Measurements from ENCODE around the gene ENTPD1. TPM values are rescaled to one million over a fixed set of nuclear protein-coding genes. Genes with fewer than 3 reads are reported as not detected.

The ENTPD1 gene
- total RNA-seq, 1 donor from 2014 or later = 0.95 TPM

DNA sequence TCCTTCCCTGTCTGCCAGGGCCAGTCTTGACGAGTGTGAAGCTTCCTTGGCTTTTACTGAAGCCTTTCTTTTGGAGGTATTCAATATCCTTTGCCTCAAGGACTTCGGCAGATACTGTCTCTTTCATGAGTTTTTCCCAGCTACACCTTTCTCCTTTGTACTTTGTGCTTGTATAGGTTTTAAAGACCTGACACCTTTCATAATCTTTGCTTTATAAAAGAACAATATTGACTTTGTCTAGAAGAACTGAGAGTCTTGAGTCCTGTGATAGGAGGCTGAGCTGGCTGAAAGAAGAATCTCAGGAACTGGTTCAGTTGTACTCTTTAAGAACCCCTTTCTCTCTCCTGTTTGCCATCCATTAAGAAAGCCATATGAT, 110.5 kb downstream of the ENTPD1 start:
- TF ChIP-seq, protein P1, sequence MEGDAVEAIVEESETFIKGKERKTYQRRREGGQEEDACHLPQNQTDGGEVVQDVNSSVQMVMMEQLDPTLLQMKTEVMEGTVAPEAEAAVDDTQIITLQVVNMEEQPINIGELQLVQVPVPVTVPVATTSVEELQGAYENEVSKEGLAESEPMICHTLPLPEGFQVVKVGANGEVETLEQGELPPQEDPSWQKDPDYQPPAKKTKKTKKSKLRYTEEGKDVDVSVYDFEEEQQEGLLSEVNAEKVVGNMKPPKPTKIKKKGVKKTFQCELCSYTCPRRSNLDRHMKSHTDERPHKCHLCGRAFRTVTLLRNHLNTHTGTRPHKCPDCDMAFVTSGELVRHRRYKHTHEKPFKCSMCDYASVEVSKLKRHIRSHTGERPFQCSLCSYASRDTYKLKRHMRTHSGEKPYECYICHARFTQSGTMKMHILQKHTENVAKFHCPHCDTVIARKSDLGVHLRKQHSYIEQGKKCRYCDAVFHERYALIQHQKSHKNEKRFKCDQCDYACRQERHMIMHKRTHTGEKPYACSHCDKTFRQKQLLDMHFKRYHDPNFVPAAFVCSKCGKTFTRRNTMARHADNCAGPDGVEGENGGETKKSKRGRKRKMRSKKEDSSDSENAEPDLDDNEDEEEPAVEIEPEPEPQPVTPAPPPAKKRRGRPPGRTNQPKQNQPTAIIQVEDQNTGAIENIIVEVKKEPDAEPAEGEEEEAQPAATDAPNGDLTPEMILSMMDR (IDR thresholded peaks at IDR 0.05; ENCODE audit: insufficient read depth, low read depth, low read length) = no peak
- TF ChIP-seq EZH2 (IDR thresholded peaks at IDR 0.05; ENCODE audit: insufficient read depth, low read length) = no peak
- H3K4me2 ChIP-seq (ENCODE audit: low read length) = no peak overlapping the region
- no peaks in the 10 kb centered on the region for H4K20me1 ChIP-seq (ENCODE audit: insufficient read depth, low read length)
- no peaks in the 10 kb centered on the region for H3K79me2 ChIP-seq (ENCODE audit: insufficient read depth, low read length)
- no peak overlapping the region for H3K4me3 Mint-ChIP-seq (ENCODE audit: unreplicated experiment)
- no peaks in the 10 kb centered on the region for H3K4me1 ChIP-seq (ENCODE audit: insufficient read depth, low read length)
- DNase-seq (ENCODE audit: low read depth) = no peak
- H3K4me3 ChIP-seq (ENCODE audit: insufficient read depth, low read depth, low read length) = no peak overlapping the region
- no peak for FAIRE-seq
- H3K27ac ChIP-seq (ENCODE audit: low read depth, low read length) = no peak overlapping the region
- no peaks in the 10 kb centered on the region for H3K9me3 ChIP-seq (ENCODE audit: insufficient read depth, low read depth, low read length)
- H3K36me3 Mint-ChIP-seq (ENCODE audit: low read depth, unreplicated experiment) = no peaks in the 10 kb centered on the region
- H3K27me3 Mint-ChIP-seq (ENCODE audit: low read depth, unreplicated experiment) = no peaks in the 10 kb centered on the region
- H3K4me1 Mint-ChIP-seq (ENCODE audit: low read depth, unreplicated experiment) = peaks cover 2% of the 10 kb centered on the region
- H3K9me3 Mint-ChIP-seq (ENCODE audit: unreplicated experiment) = peaks cover 2% of the 10 kb centered on the region
- H3K27me3 ChIP-seq (ENCODE audit: insufficient read depth, low read length) = no peaks in the 10 kb centered on the region
- H2AFZ ChIP-seq (ENCODE audit: low read depth, low read length) = no peak overlapping the region
- H3K27ac Mint-ChIP-seq (ENCODE audit: unreplicated experiment) = no peak overlapping the region
- H3K36me3 ChIP-seq (ENCODE audit: insufficient read depth, low read length) = no peaks in the 10 kb centered on the region
- no peak overlapping the region for H3K9ac ChIP-seq (ENCODE audit: low read length)

DNA sequence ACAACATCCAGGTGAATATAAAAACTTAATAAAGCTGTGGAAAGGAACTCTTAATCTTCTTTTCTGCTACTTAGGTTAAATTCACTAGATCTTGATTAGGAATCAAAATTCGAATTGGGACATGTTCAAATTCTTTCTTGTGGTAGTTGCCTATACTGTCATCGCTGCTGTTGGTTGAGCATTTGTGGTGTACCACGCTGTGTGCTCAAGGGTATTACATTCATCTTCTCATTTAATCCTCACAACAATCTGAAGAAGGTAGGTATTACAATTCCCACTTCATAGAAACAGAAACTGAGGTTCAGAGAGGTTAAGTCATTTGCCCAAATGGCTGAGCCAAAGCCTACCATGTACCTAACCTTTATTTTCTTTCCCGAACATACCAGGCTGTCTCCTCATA, 111.9 kb downstream of the ENTPD1 start:
- H3K36me3 ChIP-seq (ENCODE audit: insufficient read depth, low read length) = peaks cover 4% of the 10 kb centered on the region
- FAIRE-seq (no peak), DNase-seq (ENCODE audit: low read depth) (no peak)
- H3K27me3 ChIP-seq (ENCODE audit: insufficient read depth, low read length) = no peaks in the 10 kb centered on the region
- no peaks in the 10 kb centered on the region for H3K9me3 ChIP-seq (ENCODE audit: insufficient read depth, low read depth, low read length)
- H3K36me3 Mint-ChIP-seq (ENCODE audit: low read depth, unreplicated experiment) = peaks cover 4% of the 10 kb centered on the region
- no peak overlapping the region for H3K9ac ChIP-seq (ENCODE audit: low read length)
- no peak overlapping the region for H3K4me2 ChIP-seq (ENCODE audit: low read length)
- no peaks in the 10 kb centered on the region for H4K20me1 ChIP-seq (ENCODE audit: insufficient read depth, low read length)
- H3K27ac ChIP-seq (ENCODE audit: low read depth, low read length) = no peak overlapping the region
- no peak overlapping the region for H2AFZ ChIP-seq (ENCODE audit: low read depth, low read length)
- TF ChIP-seq EZH2 (IDR thresholded peaks at IDR 0.05; ENCODE audit: insufficient read depth, low read length) = no peak
- TF ChIP-seq, protein P1 (IDR thresholded peaks at IDR 0.05; ENCODE audit: insufficient read depth, low read depth, low read length) = no peak
- H3K4me3 Mint-ChIP-seq (ENCODE audit: unreplicated experiment) = no peak overlapping the region
- no peaks in the 10 kb centered on the region for H3K27me3 Mint-ChIP-seq (ENCODE audit: low read depth, unreplicated experiment)
- no peaks in the 10 kb centered on the region for H3K79me2 ChIP-seq (ENCODE audit: insufficient read depth, low read length)
- H3K27ac Mint-ChIP-seq (ENCODE audit: unreplicated experiment) = no peak overlapping the region
- peaks cover 2% of the 10 kb centered on the region for H3K9me3 Mint-ChIP-seq (ENCODE audit: unreplicated experiment)
- no peak overlapping the region for H3K4me3 ChIP-seq (ENCODE audit: insufficient read depth, low read depth, low read length)
- H3K4me1 ChIP-seq (ENCODE audit: insufficient read depth, low read length) = no peaks in the 10 kb centered on the region
- H3K4me1 Mint-ChIP-seq (ENCODE audit: low read depth, unreplicated experiment) = peaks cover 2% of the 10 kb centered on the region

DNA sequence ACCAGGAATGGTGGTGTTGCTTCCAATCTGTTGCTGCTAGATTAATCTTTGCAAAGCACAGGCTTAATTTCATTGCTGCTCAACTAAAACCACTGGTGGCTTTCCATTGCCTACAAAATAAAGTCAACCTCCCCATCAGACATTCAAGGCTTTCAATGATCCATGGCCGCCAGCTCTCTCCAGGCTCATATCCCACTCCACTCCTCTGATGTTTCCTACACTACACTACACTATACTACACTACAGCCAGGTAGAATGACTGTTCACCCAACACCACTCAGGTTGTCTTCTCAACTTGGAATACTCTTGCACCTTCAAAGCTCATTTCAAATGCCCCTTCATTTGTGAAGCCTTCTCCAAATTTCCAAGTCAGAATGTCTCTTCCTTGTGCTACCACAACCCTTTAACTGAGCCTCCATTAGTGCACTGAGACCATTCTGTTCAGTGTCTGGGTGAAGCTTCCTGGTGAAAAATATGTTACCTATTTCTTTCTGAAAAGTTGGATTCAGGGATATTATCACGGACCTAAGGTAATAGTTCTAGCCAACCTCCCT, 116.3 kb downstream of the ENTPD1 start:
- H3K4me1 Mint-ChIP-seq (ENCODE audit: low read depth, unreplicated experiment) = no peaks in the 10 kb centered on the region
- H3K27me3 Mint-ChIP-seq (ENCODE audit: low read depth, unreplicated experiment) = no peaks in the 10 kb centered on the region
- FAIRE-seq (no peak), DNase-seq (ENCODE audit: low read depth) (no peak)
- no peak overlapping the region for H3K27ac Mint-ChIP-seq (ENCODE audit: unreplicated experiment)
- Histone ChIP-seq H4K20me1 (ENCODE audit: insufficient read depth, low read length) (no peaks in the 10 kb centered on the region), H3K9ac (ENCODE audit: low read length) (no peak overlapping the region), H3K4me3 (ENCODE audit: insufficient read depth, low read depth, low read length) (no peak overlapping the region), H3K27ac (ENCODE audit: low read depth, low read length) (no peak overlapping the region), H3K4me1 (ENCODE audit: insufficient read depth, low read length) (no peaks in the 10 kb centered on the region), H3K4me2 (ENCODE audit: low read length) (no peak overlapping the region), H3K79me2 (ENCODE audit: insufficient read depth, low read length) (no peaks in the 10 kb centered on the region), H3K36me3 (ENCODE audit: insufficient read depth, low read length) (peaks cover 4% of the 10 kb centered on the region), H2AFZ (ENCODE audit: low read depth, low read length) (no peak overlapping the region), H3K9me3 (ENCODE audit: insufficient read depth, low read depth, low read length) (no peaks in the 10 kb centered on the region), H3K27me3 (ENCODE audit: insufficient read depth, low read length) (no peaks in the 10 kb centered on the region)
- H3K36me3 Mint-ChIP-seq (ENCODE audit: low read depth, unreplicated experiment) = peaks cover 28% of the 10 kb centered on the region
- peaks cover 5% of the 10 kb centered on the region for H3K9me3 Mint-ChIP-seq (ENCODE audit: unreplicated experiment)
- no peak for TF ChIP-seq EZH2 (IDR thresholded peaks at IDR 0.05; ENCODE audit: insufficient read depth, low read length)
- TF ChIP-seq, protein P1 (IDR thresholded peaks at IDR 0.05; ENCODE audit: insufficient read depth, low read depth, low read length) = no peak
- H3K4me3 Mint-ChIP-seq (ENCODE audit: unreplicated experiment) = no peak overlapping the region
